Fibroblast of gingiva (primary cell): ENCODE data around the gene SLC25A45.

Experiments used
- DNase-seq: peaks from one replicate; pipeline ENCODE4 v3.0.0-alpha.2; 2011; ENCODE audit warnings: low read depth

The SLC25A45 gene

GRCh38 chr11:65403607-65404121 is 21.2 kb upstream of the SLC25A45 start:
- no peak for DNase-seq

GRCh38 chr11:65402790-65403189 is 20.3 kb upstream of the SLC25A45 start:
- no peak for DNase-seq

GRCh38 chr11:65401803-65402248 is 19.4 kb upstream of the SLC25A45 start:
- no peak for DNase-seq

GRCh38 chr11:65401073-65401802 is 18.8 kb upstream of the SLC25A45 start:
- DNase-seq = no peak

- no peak for DNase-seq
Observed at GRCh38 chr11:65400307-65401072, 18.0 kb upstream of the SLC25A45 start.

- DNase-seq = no peak
Observed at GRCh38 chr11:65399845-65400244, 17.4 kb upstream of the SLC25A45 start.

GRCh38 chr11:65399249-65399648 is 16.8 kb upstream of the SLC25A45 start:
- DNase-seq = no peak

GRCh38 chr11:65398362-65398910 is 16.0 kb upstream of the SLC25A45 start:
- DNase-seq = no peak

- DNase-seq = no peak
Observed at GRCh38 chr11:65396769-65397745, 14.6 kb upstream of the SLC25A45 start.

- DNase-seq = no peak
Observed at GRCh38 chr11:65395961-65396530, 13.6 kb upstream of the SLC25A45 start.

- no peak for DNase-seq
Observed at GRCh38 chr11:65394125-65394536, 11.7 kb upstream of the SLC25A45 start.

GRCh38 chr11:65393513-65394079 is 11.2 kb upstream of the SLC25A45 start:
- DNase-seq = no peak

- no peak for DNase-seq
Observed at GRCh38 chr11:65392899-65393298, 10.5 kb upstream of the SLC25A45 start.

GRCh38 chr11:65392186-65392829 is 9.9 kb upstream of the SLC25A45 start:
- DNase-seq = no peak

- peak; percentile 38 for DNase-seq
Observed at GRCh38 chr11:65390996-65391395, 8.6 kb upstream of the SLC25A45 start.

- DNase-seq = no peak
Observed at GRCh38 chr11:65390099-65390941, 7.9 kb upstream of the SLC25A45 start.

GRCh38 chr11:65389294-65389980 is 7.0 kb upstream of the SLC25A45 start:
- DNase-seq = no peak

- no peak for DNase-seq
Observed at GRCh38 chr11:65388731-65389130, 6.3 kb upstream of the SLC25A45 start.
